GF-D8 (cell line): Measurements from ENCODE around the gene RNF5.
"Not testable (repeated sequence)": the region's sequence is repeated elsewhere in the genome, so short reads cannot be mapped to it uniquely, and the experiment has no call there.

ENCODE experiments used
- DNase-seq: peaks from one replicate; lab custom pipeline; 2025; lab: John Stamatoyannopoulos, UW

The RNF5 gene

GRCh38 chr6:32175711-32176475, 2.3 kb upstream of the RNF5 start, which contains the start of gene AGPAT1:
TSS of gene AGPAT1 (minus strand) at chr6:32176084. CDS start at chr6:32171496, 4,588 bp downstream.
- peak; percentile 90 for DNase-seq

GRCh38 chr6:32176476-32177182, 1.6 kb upstream of the RNF5 start:
- no peak for DNase-seq

GRCh38 chr6:32177183-32177787, 920 bp upstream of the RNF5 start:
- DNase-seq = peak; percentile 7

GRCh38 chr6:32178547-32179440, 589 bp downstream of the RNF5 start:
- no peak for DNase-seq

GRCh38 chr6:32179766-32180405, 1.7 kb downstream of the RNF5 start:
- DNase-seq = no peak

- no peak for DNase-seq
These were observed 3.0 kb downstream of the RNF5 start for GRCh38 chr6:32181148-32181702.

- DNase-seq = no peak
These were observed 3.8 kb downstream of the RNF5 start for GRCh38 chr6:32181915-32182529.

- DNase-seq = no peak
These were observed 4.4 kb downstream of the RNF5 start for GRCh38 chr6:32182555-32182981.

- DNase-seq = no peak
These were observed 4.8 kb downstream of the RNF5 start for GRCh38 chr6:32183030-32183429.

GRCh38 chr6:32183483-32184083, 5.4 kb downstream of the RNF5 start:
- no peak for DNase-seq

- no peak for DNase-seq
These were observed 6.0 kb downstream of the RNF5 start, which contains the start of gene AGER for GRCh38 chr6:32184084-32184640. TSS of gene AGER (minus strand) at chr6:32184253. CDS start at chr6:32184222, 31 bp downstream.

GRCh38 chr6:32185681-32186131, 7.5 kb downstream of the RNF5 start:
- DNase-seq = not testable (repeated sequence)

- DNase-seq = not testable (repeated sequence)
These were observed 8.1 kb downstream of the RNF5 start for GRCh38 chr6:32186151-32186840.

- no peak for DNase-seq
These were observed 9.0 kb downstream of the RNF5 start for GRCh38 chr6:32187009-32187709.

- DNase-seq = not testable (repeated sequence)
These were observed 9.6 kb downstream of the RNF5 start for GRCh38 chr6:32187725-32188380.

GRCh38 chr6:32188381-32189068, 10.3 kb downstream of the RNF5 start:
- no peak for DNase-seq

GRCh38 chr6:32189069-32189741, 11.0 kb downstream of the RNF5 start:
- DNase-seq = no peak
